Measurements from ENCODE around the gene LAMB4.

The LAMB4 gene

DNA sequence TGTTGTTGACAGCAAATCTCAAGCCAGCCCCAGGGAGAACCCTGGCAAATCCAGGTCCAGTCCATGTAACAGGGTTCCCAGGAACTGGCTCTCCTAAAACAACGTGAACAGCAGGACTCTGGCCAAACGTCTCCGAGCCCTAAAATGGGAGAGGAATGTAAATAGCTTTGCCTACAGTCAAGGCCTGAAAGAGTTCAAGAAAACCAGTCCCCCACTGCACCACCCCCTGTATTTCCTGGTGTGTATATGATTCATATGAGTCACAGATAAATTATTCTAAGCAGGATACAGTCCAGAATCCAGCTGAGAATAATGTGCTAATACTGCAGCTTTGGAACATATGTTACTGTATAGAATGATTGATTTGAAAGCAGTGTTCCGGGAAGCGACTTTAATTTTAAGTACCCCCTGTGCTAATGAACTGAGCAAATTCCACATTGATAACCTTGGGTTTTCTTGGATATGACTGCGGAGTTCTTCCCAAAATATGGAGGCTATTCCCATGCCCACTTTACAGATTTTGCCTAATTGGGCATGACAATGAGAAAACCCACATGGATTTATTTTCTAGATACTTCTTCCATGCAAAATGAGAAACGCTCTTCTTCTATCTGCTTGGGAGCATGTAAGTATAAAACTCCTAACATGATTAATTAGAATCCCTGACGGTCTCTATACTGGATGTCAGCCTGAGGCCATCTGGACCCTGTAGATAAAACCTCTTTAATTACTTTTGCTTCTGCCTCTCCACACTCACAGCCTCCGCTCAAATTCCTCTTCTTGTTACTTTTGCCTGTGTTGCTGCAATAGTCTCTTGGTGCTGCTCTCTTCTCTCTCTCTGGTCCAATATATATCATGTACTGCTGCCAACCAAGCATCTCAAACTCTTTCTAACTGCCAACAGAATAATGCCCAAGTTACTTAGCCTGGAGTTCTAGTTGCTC lies 50.2 kb downstream of the LAMB4 start:
- FAIRE-seq (no peak), DNase-seq (ENCODE audit: insufficient read length, low spot score) (peak; percentile 59)

DNA sequence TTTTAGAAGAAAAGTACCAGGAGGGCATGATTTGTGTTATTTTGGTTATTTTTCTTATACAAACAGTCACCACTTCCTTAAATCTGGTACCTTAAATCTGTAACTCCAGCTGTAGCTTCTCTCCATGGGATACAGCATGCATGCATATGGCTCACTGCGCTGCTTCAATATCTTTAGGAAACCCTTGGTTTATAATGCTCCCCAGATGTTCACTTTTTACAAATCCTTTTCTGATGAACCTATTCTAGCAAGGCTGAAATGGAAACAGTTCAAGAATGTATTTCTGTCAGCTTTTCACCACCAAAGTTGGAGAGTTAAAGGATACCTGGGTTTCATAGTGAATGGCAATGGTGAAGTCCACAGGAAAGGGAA lies 50.9 kb downstream of the LAMB4 start:
- DNase-seq (ENCODE audit: insufficient read length, low spot score) (no peak), FAIRE-seq (no peak)

DNA sequence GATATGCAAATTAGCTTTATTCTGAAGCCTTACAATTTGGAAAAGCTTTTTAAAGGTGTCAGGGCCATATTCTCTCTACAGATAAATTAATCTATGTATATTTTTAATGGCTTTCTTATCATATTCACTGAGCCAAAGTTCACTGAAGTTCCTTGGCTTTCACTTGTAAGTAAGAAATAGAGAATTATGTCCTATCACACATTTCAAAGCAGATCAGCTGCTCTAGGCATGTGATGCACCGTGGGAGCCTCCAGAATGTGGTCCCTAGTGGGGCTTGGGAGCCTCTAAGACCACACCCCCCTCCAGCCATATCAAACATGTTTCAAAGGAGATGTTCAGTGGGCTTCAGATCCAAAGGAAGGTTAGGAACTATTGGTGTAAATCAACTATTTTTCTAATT lies 51.5 kb downstream of the LAMB4 start:
- DNase-seq (ENCODE audit: insufficient read length, low spot score) (no peak), FAIRE-seq (no peak)

DNA sequence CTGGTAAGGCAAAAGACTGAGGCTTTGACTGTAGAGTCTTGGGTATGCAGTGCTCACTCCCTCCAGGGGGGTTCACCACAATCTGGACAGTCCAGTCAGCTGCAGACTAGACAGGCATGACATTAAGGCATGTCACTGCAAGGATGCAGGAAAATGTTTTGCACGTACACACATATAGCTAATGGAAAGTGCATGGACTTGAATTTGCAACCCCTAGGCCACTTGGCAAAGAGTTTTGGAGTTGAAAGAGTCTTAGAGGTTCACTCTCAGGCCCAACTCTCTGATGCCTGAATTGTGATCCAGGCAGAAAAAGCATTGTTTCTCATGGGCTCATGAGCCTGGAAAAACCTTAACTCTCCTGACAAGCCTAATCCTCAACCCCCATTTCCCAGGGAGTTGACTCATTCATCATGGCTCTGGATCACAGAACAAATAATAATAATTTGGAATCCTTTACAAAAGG lies 51.9 kb downstream of the LAMB4 start:
- DNase-seq (ENCODE audit: insufficient read length, low spot score), result no peak
- no peak for FAIRE-seq

DNA sequence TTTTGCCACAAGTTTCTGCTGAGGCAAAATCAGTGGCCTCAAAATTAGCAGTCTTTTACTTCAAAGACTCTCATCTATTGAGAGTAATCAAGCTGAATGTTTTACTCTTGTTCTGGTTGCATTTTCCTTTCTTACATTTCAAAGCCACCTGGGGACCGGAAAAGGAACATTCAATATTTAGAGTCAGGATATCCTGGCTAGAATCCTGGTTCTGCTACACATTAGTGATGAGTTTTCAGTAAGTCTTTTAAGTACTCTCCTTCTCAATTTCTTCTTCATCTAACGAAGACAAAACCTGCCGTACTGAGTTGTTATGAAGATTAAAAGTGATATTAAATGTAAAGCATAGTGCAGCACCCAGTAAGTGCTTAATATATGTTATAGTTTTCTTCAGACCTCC lies 52.5 kb downstream of the LAMB4 start:
- no peak for DNase-seq (ENCODE audit: insufficient read length, low spot score)
- no peak for FAIRE-seq

DNA sequence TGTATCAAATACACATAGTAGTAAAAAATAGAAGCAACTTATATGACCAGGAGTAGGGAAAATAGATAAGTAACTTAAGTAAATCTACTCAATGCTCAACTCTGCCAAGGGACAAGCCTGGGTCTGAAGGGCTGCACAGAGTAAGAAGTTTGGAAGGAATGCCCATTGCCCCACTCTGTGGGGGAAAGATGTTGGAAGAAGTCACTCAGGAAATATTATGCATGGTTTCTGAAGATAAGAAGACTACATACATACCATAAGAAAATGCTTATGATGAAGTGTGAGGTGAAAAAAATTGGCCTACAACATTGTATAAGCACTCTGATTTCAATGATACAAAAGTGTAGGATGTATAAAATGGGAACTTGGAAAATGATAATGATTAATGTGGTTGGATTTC lies 54.0 kb downstream of the LAMB4 start:
- FAIRE-seq, result no peak
- DNase-seq (ENCODE audit: insufficient read length, low spot score), result no peak

DNA sequence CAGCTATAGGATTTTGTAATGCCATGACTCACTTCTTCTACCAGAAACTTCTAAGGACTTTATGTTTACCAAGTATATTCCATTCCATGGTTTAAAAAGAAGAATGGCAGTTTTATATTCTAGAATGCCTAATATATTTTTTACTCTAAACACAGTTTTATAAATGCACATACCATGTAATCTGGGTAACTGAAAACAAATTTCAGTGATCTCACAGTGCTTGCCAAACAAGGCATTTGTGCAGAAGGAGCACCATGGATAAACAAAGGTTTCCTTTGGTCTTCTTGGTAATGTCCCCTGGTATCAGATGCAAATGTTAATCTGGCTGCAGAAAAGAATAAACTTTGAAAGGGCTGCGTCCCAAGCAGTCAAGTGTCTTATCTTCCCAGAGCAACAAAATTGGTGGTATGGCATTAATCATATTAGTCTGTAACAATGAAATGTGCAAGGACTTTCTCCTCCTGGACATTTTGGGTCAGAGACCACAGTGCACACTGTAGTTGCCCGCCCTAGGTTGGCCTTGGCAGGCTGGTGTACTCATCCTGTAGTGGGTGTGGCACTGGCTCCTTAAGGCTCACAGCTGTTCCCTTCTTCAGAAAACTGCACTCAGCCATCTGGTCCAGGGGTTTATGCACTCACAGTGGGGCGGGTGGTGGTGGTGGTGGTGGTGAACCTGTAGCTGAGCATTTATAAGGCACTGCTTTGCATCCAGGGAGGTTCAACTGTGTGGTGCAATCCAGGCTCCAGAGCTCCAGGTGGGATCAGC lies 56.7 kb downstream of the LAMB4 start:
- no peak for FAIRE-seq

DNA sequence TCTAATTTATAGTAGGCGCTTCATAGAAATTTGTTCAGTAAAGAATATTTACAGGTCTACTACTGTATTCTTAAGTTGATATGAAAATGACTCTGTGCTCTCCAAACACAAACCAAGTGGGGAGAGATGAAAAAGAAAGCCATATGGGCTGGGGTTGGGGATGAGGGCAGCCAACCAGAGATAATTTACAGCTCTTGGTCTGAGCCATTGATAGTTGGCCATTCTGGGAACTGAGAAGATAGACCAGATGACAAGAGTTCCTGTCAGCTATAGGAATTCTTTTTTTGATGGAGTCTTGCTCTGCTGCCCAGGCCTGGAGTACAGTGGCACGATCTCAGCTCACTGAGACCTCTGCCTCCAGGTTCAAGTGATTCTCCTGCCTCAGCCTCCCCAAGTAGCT lies 57.4 kb downstream of the LAMB4 start:
- FAIRE-seq, result no peak
- no peak for DNase-seq (ENCODE audit: insufficient read length, low spot score)

More for the DNA sequence above, 56.7 kb downstream of the LAMB4 start:
- DNase-seq (ENCODE audit: insufficient read length, low spot score), result no peak

DNA sequence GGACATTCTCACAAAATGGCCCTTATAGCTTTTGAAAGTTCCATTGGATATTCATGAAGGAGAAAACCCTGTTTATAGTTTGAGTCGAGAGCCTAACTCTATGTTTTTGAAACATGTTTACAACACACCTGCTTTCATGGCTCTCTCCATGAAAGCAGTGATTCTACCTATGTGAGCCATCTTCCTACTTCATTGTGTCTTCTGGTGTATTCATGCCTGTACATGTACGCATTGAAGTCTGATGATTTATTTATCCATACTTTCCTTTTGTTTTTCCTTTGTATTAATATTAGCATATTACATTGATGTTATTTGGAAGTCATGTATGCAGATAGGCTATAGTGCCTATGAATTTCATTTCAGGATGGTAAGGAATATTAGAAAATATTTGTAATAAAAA lies 58.0 kb downstream of the LAMB4 start:
- FAIRE-seq (no peak), DNase-seq (ENCODE audit: insufficient read length, low spot score) (no peak)

DNA sequence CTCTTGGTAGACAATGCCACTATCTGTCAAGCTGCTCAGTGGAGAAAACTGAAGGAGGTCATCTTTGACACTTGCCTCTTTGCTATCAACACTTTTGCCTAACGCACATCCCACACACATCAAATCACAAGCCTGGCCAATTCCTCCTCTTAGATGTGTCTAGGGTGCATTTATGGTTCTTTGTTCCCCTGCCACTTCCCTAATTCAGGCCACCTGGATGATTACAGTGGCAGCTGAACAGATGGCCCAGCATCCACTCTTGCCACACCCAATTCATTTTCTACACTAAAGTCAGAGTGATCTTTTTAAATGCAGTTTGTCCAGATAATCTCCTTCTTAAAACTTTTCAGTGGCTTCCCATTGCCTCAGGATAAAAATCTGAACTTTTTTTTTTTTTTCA lies 58.6 kb downstream of the LAMB4 start:
- FAIRE-seq (no peak), DNase-seq (ENCODE audit: insufficient read length, low spot score) (no peak)

DNA sequence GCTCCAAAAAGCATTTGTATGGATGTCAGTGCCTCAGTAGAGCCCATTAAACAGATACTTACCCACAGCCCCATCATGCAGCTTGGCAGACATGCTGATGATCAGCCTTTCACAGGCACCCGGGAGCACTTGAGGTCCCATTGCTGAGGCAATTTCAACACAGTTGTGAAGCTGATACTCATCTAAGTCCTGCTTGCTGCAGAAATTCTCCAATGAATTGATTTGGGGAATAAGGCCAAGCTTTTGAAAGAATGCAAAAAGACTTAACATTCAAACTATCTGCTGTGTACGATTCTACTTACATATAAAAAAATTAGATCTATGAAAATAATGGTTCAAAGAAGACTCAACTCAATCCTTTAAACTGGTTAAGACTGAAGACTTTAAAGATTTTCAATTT lies 60.5 kb downstream of the LAMB4 start:
- no peak for DNase-seq (ENCODE audit: insufficient read length, low spot score)
- no peak for FAIRE-seq

DNA sequence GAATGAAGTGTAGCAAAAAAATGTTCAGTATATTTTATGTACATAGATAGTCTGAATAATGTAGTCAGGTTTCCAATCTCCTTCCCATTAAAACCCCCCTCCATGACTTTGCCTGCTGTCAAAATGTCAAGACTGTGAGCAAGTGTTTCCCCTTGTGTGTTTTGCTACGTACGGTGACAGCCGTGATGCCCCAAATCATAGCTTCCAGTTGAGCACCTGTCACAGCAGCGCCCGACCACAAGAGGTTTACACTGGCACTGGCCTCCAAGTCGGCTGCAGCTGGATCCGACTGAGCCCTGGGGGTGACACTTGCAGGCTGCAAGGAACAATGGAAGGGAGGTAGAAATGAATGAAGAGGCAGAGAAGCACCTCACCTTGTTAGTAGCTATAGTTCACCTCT lies 62.3 kb downstream of the LAMB4 start:
- no peak for DNase-seq (ENCODE audit: insufficient read length, low spot score)
- no peak for FAIRE-seq

DNA sequence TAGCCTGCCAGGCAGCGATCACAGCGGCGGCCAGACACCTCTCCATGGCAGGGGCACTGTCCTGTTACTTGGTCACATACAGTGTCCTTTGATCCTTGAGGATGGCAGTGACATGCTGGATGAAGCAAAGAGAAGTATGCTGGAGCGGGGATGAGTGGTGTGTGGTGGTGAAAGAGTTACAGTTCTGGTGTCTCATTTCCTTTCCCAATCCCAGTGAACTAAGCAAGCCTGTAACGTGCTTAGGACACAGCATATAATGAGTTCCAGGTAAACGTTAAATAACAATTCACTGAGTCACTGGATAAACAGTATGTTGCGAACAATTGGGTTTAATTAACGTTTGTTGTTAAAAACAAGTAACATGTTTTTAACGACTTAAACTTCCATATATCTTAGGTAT lies 63.7 kb downstream of the LAMB4 start:
- DNase-seq (ENCODE audit: insufficient read length, low spot score) (no peak), FAIRE-seq (no peak)

DNA sequence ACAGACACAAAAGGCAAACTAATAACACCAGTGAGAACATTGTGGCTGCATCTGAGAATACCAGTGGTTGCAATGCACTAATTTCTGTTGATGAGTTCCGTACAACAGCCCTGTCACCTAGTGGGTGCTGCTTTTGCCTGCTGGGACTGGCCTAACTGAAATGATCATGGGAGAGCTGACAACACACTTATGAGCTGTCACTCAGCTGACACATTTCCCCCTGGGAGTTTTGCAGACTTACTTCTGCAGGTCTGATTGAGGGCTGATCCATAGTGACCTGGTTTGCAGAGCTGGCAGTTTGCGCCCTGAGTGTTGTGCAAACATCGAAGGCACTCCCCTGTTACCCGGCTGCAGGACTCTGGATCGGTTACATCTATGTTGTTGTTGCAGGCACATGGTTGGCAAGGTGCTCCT lies 66.6 kb downstream of the LAMB4 start:
- DNase-seq (ENCODE audit: insufficient read length, low spot score) (no peak), FAIRE-seq (no peak)

DNA sequence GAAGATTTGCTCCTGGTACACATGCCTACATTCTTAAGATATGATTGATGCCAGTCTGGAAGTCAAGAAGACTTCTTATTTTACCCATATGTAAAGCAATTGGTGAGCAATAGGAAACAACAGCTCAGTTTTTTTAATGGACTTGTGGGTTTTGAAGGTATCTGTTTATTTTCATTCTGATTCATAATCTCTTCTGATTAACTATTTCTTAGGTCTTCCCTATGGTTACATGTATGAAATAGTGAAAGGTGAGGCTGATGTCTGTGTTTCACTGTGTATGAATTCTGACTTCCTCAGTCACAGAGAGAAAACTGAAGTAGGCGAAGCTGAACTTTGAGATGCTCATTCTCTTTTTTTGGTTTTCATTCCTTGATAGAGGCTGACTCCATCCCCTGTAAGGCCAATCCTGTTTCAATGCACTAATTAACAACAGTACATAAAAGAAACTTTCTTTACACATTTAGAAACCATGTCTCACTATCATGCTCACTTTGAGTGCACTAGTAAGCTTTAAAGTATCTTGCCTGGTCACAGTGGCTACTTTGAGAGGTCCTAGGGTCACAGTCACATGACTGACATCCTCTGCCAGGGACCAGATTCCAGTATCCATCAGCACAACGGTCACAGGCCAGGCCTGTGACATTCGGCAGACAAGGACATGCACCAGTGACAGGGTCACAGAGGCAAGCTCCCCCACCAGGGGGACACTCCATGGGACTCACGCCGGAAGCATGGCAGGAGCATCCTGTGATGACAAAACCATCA lies 67.7 kb downstream of the LAMB4 start:
- no peak for FAIRE-seq
- no peak for DNase-seq (ENCODE audit: insufficient read length, low spot score)

DNA sequence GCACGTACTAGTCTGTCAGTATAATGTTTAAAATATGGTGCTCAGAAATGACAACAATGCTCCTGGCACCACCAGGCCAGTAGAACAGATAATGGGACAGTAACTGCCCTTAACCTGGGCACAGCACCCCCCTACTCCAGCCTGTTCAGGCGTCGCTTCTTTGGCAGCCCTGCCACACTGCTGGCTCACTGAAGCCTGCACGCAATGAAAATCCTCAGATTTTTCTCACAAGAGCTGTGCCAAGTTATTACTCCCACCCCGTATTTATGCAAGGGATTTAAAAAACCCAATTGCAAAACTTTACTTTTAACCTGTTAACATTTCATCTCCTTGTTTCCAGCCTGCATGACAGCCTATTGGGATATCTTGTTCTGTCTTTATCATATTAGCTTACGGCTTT lies 70.6 kb downstream of the LAMB4 start:
- no peak for FAIRE-seq
- DNase-seq (ENCODE audit: insufficient read length, low spot score), result no peak

DNA sequence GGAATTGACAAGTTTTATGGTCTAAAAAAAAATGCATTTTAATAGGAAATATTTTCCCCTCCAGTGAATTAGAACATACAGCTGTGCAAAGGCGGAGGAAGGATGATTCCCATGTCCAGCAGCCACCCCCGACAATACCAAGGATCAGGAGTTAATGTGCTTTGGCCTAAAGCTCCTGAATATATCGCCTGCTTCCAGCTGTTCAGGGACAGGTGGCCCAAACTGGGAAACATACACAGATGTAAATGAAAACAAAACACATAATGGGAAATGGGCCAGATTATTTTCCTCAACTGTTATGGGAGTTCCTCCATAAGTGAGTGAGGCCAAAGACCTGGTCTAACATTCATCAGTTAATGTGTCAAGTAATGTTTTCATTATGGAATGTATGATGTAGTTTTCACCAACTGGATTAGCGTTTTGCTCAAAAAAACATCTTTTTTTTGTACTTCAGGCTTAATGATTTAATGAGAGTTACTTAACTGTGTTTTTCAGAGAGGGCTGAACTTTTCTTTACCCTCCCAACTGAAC lies 72.1 kb downstream of the LAMB4 start:
- DNase-seq (ENCODE audit: insufficient read length, low spot score), result no peak
- FAIRE-seq, result no peak

DNA sequence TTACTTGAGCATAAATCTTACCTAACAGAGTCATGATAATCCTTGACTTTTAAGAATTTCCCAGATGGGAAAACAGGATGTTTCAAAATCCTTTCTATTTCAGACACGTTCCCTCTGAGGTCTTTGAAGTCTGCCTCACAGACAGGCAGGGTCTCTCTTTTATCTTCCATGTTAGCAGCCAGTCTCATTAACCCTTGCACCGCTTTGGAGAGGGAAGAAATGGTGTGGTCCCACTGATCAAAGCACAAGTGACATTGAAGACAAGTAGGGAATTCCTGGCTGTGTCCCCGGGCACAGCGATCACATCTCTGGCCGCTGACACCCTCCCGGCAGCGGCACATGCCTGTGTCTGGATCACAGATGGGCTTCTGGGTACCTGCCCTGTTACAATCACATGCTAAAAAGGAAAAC lies 74.5 kb downstream of the LAMB4 start:
- no peak for FAIRE-seq
- DNase-seq (ENCODE audit: insufficient read length, low spot score), result no peak

DNA sequence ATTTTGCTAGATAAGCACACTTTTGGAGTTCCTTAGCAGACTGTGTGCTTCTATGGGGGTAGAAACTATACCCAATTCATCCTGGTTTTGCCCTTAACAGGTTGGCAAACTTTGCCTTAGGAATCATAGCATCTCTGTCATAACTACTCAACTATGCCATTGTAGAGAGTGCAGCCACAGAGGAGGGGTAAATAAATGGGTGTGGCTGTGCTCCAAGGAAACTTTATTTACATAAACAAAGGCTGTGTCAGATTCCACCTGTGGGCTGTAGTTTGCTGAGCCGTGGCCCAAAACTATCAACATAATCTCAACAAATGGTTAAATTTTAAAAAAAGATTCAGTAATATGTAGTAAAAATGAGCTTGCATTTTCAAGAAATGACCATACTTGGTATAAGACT lies 75.6 kb downstream of the LAMB4 start:
- DNase-seq (ENCODE audit: insufficient read length, low spot score), result no peak
- FAIRE-seq, result no peak

DNA sequence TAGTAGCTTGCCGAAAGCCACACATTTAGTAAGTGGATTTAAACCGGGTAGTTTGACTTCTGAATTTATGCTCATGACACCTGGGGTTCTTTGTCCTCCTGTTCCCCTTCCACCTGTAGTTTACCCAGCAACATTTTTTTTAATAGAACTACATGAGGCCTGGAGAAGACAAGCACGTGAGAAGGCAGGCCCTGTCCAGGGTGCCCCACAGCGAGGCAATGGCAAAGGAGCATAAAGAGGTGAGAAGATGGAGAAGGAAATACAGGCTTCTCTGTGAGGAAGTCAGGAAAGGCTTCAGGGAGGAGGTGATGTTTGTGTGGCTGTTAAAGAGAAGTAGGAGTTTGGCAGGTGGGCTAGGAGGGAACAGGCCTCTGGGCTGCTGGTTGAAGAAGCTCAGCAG lies 76.9 kb downstream of the LAMB4 start:
- DNase-seq (ENCODE audit: insufficient read length, low spot score) (no peak), FAIRE-seq (no peak)

DNA sequence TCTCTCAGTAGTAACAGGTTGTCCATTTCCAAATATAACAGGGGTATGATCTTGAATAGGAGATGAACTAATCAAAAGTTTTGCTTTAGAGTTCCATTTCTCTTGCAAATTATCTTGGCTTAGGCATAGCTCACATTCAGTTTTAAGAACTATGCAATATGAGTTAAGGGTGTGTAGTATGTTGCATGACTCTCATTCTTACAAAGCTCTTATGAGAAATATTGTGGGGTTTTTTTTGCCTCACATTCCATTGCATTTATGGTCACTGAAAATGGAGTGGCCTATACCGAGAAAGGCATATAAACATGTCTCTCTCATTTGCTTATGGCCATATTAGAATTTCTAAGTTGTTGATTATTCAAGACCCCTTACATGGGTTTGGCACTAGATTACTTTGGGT lies 78.7 kb downstream of the LAMB4 start:
- DNase-seq (ENCODE audit: insufficient read length, low spot score) (no peak), FAIRE-seq (no peak)
